IMR-90 (cell line): ENCODE data around the gene AHCTF1. TPM values are rescaled to one million over a fixed set of nuclear protein-coding genes. Genes with fewer than 3 reads are reported as not detected.

Experiments used
- ATAC-seq: fragments of 200-7000 bp; cut with Tn5 transposase; 2 replicates; pipeline ENCODE4 v1.9.1; 2020; ENCODE audit warnings: low read depth, mild to moderate bottlenecking, moderate library complexity
- BruUV-seq: library from RNA; stranded (reverse); fragments of 400-500 nt; replicated peaks from 2 replicates; lab custom pipeline; 2021; lab: Mats Ljungman, UMichigan
- CTCF ChIA-PET: fragments of 300-600 bp; formaldehyde crosslinking; extraction: SDS; loops from one replicate; lab custom pipeline; 2021; ENCODE audit warnings: antibody characterized with exemption; lab: Yijun Ruan, JAX
- POLR2A ChIA-PET: fragments of 300-600 bp; sonication (Branson Sonifier 250); formaldehyde crosslinking; loops from one replicate; lab custom pipeline; 2022; ENCODE audit warnings: antibody characterized with exemption; ENCODE audit not compliant: unreplicated experiment; lab: Charles Lee
- DNase-seq: peaks from one replicate; pipeline ENCODE4 v3.0.0; 2013
- H2AFZ ChIP-seq: replicated peaks from 2 replicates; pipeline ENCODE3; 2013; ENCODE audit warnings: low read length, mild to moderate bottlenecking; ENCODE audit not compliant: poor library complexity
- H2AK5ac ChIP-seq: 2 replicates; pipeline ENCODE4 v1.6.1; 2013; ENCODE audit warnings: low read depth, low read length, inconsistent platforms
- H2AK9ac ChIP-seq: replicated peaks from 2 replicates; pipeline ENCODE3; 2013; ENCODE audit warnings: mild to moderate bottlenecking, low read depth, low read length, moderate library complexity; ENCODE audit not compliant: poor library complexity
- H2BK120ac ChIP-seq: 2 replicates; pipeline ENCODE4 v1.6.1; 2013; ENCODE audit warnings: low read depth, low read length, inconsistent platforms
- H2BK15ac ChIP-seq: 3 replicates; pipeline ENCODE4 v1.6.1; 2013; ENCODE audit warnings: low read depth, low read length, inconsistent platforms
- H2BK20ac ChIP-seq: 2 replicates; pipeline ENCODE4 v1.6.1; 2013; ENCODE audit warnings: low read depth, mild to moderate bottlenecking, inconsistent platforms, low read length, moderate library complexity
- H2BK5ac ChIP-seq: 2 replicates; pipeline ENCODE4 v1.6.1; 2013; ENCODE audit warnings: mild to moderate bottlenecking, low read depth, low read length, inconsistent platforms; ENCODE audit not compliant: poor library complexity, severe bottlenecking
- H3K14ac ChIP-seq: replicated peaks from 2 replicates; pipeline ENCODE4 v1.6.1; 2013; ENCODE audit warnings: low read depth, low read length, inconsistent platforms
- H3K18ac ChIP-seq: 2 replicates; pipeline ENCODE4 v1.6.1; 2013; ENCODE audit warnings: low read depth, low read length, control low read depth
- H3K23ac ChIP-seq: 2 replicates; pipeline ENCODE4 v1.6.1; 2013; ENCODE audit warnings: low read depth, low read length, inconsistent platforms
- H3K27ac ChIP-seq: 2 replicates; pipeline ENCODE4 v1.5.1; 2013; ENCODE audit warnings: mild to moderate bottlenecking, control low read depth, low read length; ENCODE audit not compliant: insufficient read depth
- H3K27me3 ChIP-seq: 2 replicates; pipeline ENCODE4 v1.6.1; 2013; ENCODE audit warnings: low read length; ENCODE audit not compliant: control insufficient read depth, insufficient read depth
- H3K36me3 ChIP-seq: 2 replicates; pipeline ENCODE4 v1.6.1; 2013; ENCODE audit warnings: low read length, mixed read lengths; ENCODE audit not compliant: control insufficient read depth, insufficient read depth
- H3K4ac ChIP-seq: 2 replicates; pipeline ENCODE4 v1.6.1; 2013; ENCODE audit warnings: low read depth, low read length, inconsistent platforms
- H3K4me1 ChIP-seq: 2 replicates; pipeline ENCODE4 v1.6.1; 2013; ENCODE audit warnings: low read length, mixed read lengths; ENCODE audit not compliant: control insufficient read depth, insufficient read depth
- H3K4me2 ChIP-seq: 2 replicates; pipeline ENCODE4 v1.6.1; 2013; ENCODE audit warnings: low read depth, mild to moderate bottlenecking, control low read depth, low read length, moderate library complexity
- H3K4me3 ChIP-seq: 2 replicates; pipeline ENCODE4 v1.5.1; 2013; ENCODE audit warnings: low read depth, mild to moderate bottlenecking, control low read depth, low read length, moderate library complexity; ENCODE audit not compliant: insufficient read depth
- H3K56ac ChIP-seq: 2 replicates; pipeline ENCODE4 v1.6.1; 2013; ENCODE audit warnings: low read length, inconsistent platforms; ENCODE audit not compliant: insufficient read depth; ENCODE audit errors: extremely low read depth
- H3K79me1 ChIP-seq, 2 experiments: 2 replicates each; pipeline ENCODE4 v1.6.1; 2013; ENCODE audit warnings: low read length in 2 of 2, inconsistent platforms in 1 of 2, low read depth in 1 of 2
- H3K9ac ChIP-seq: 2 replicates; pipeline ENCODE4 v1.6.1; 2013; ENCODE audit warnings: low read depth, low read length, control low read depth
- H3K9me1 ChIP-seq: 2 replicates; pipeline ENCODE4 v1.6.1; 2013; ENCODE audit warnings: low read length, inconsistent platforms; ENCODE audit not compliant: insufficient read depth
- H3K9me3 ChIP-seq: 2 replicates; pipeline ENCODE4 v1.6.1; 2013; ENCODE audit warnings: low read length; ENCODE audit not compliant: control insufficient read depth, insufficient read depth
- H4K20me1 ChIP-seq: 2 replicates; pipeline ENCODE4 v1.6.1; 2013; ENCODE audit warnings: low read length, inconsistent platforms; ENCODE audit not compliant: insufficient read depth
- H4K5ac ChIP-seq: 2 replicates; pipeline ENCODE4 v1.6.1; 2013; ENCODE audit warnings: mild to moderate bottlenecking, low read depth, low read length, control low read depth
- H4K8ac ChIP-seq, 2 experiments: 2 replicates each; pipeline ENCODE4 v1.6.1; 2013; ENCODE audit warnings: low read depth in 2 of 2, low read length in 2 of 2, control low read depth in 1 of 2, inconsistent platforms in 1 of 2
- H4K91ac ChIP-seq: 2 replicates; pipeline ENCODE4 v1.6.1; 2013; ENCODE audit warnings: low read depth, low read length, inconsistent platforms; ENCODE audit not compliant: insufficient read depth
- BHLHE40 ChIP-seq: fragments of 150-350 bp; IDR thresholded peaks from 2 replicates; pipeline ENCODE4 v1.6.1; 2016; ENCODE audit warnings: mild to moderate bottlenecking, low read depth, low read length
- CHD1 ChIP-seq: IDR thresholded peaks from 2 replicates; pipeline ENCODE4 v1.6.1; 2012; ENCODE audit warnings: low read depth, low read length, improper control_type of control experiment
- FOS ChIP-seq: fragments of 150-350 bp; IDR thresholded peaks from 2 replicates; pipeline ENCODE4 v1.6.1; 2016; ENCODE audit warnings: low read depth, low read length
- MAFK ChIP-seq: IDR thresholded peaks from 2 replicates; pipeline ENCODE4 v1.6.1; 2012; ENCODE audit warnings: low read depth, low read length, improper control_type of control experiment
- MAZ ChIP-seq: IDR thresholded peaks from 2 replicates; pipeline ENCODE4 v1.6.1; 2012; ENCODE audit warnings: low read depth, mild to moderate bottlenecking, low read length, improper control_type of control experiment, moderate library complexity, borderline replicate concordance
- MXI1 ChIP-seq: IDR thresholded peaks from 2 replicates; pipeline ENCODE4 v1.6.1; 2012; ENCODE audit warnings: low read depth, mild to moderate bottlenecking, low read length, moderate library complexity, borderline replicate concordance
- NFE2L2 ChIP-seq: fragments of 150-350 bp; IDR thresholded peaks from 2 replicates; pipeline ENCODE4 v1.6.1; 2016; ENCODE audit warnings: low read depth, mild to moderate bottlenecking, low read length
- POLR2A ChIP-seq: IDR thresholded peaks from 2 replicates; pipeline ENCODE4 v1.6.1; 2012; ENCODE audit warnings: mild to moderate bottlenecking, low read depth, low read length
- RAD21 ChIP-seq: IDR thresholded peaks from 2 replicates; pipeline ENCODE4 v1.6.1; 2012; ENCODE audit warnings: low read length, improper control_type of control experiment
- RCOR1 ChIP-seq: IDR thresholded peaks from 2 replicates; pipeline ENCODE4 v1.6.1; 2012; ENCODE audit warnings: mild to moderate bottlenecking, low read length, improper control_type of control experiment; ENCODE audit not compliant: insufficient replicate concordance
- RFX5 ChIP-seq: IDR thresholded peaks from 2 replicates; pipeline ENCODE4 v1.8.0; 2012; ENCODE audit warnings: low read depth, mild to moderate bottlenecking, low read length, moderate library complexity
- SMC3 ChIP-seq: fragments of 150-350 bp; IDR thresholded peaks from 2 replicates; pipeline ENCODE4 v1.6.1; 2016; ENCODE audit warnings: low read depth, mild to moderate bottlenecking, antibody characterized with exemption, low read length, moderate library complexity
- WGBS, 2 experiments: methylation state at CpG; one replicate each; pipeline versions ENCODE4 v1.1.5 to v1.1.7; 2013; ENCODE audit warnings: missing lambda C conversion rate in 2 of 2; ENCODE audit not compliant: insufficient read length in 1 of 2; ENCODE audit errors: extremely low coverage in 2 of 2; 5-methylcytosine and 5-hydroxymethylcytosine counted together
- dilution Hi-C: fragments of 300-500 bp; cut with HindIII; formaldehyde crosslinking; loops from one replicate; pipeline ENCODE4 v1.14.3; 2018; ENCODE audit warnings: low sequenced_read_pairs; ENCODE audit not compliant: unreplicated experiment
- in situ Hi-C: fragments of 300-500 bp; cut with MboI; formaldehyde crosslinking; loops from 3 replicates; pipeline ENCODE4 v1.14.3; 2019; ENCODE audit warnings: low sequenced_read_pairs, inconsistent platforms, mixed read lengths
- intact Hi-C: fragments of 100-400 bp; cut with micrococcal nuclease; formaldehyde crosslinking; loops from 2 replicates; pipeline ENCODE4 v1.10.0; 2022
- polyA plus RNA-seq, 3 experiments: library from polyadenylated mRNA; depleted of rRNA; stranded (reverse); fragments of >200 nt; gene quantifications; 2 replicates each; pipeline ENCODE4 v1.2.3, GENCODE V29; 2012; ENCODE audit warnings: low replicate concordance in 1 of 3
- total RNA-seq: library from RNA; depleted of rRNA; stranded (reverse); fragments of >200 nt; gene quantifications from 2 replicates; pipeline ENCODE4 v1.2.3, GENCODE V29; 2012
- TF ChIP-seq, protein P1 (sequence below): fragments of 150-350 bp; IDR thresholded peaks from 2 replicates; pipeline ENCODE4 v1.6.1; 2017; ENCODE audit warnings: mild to moderate bottlenecking, antibody characterized with exemption, low read length, low read depth

AHCTF1 gene
- total and polyA plus RNA-seq, 2 of the 4 experiments (the other 2 are of a cell fraction): 8.9 to 29.0 TPM

DNA sequence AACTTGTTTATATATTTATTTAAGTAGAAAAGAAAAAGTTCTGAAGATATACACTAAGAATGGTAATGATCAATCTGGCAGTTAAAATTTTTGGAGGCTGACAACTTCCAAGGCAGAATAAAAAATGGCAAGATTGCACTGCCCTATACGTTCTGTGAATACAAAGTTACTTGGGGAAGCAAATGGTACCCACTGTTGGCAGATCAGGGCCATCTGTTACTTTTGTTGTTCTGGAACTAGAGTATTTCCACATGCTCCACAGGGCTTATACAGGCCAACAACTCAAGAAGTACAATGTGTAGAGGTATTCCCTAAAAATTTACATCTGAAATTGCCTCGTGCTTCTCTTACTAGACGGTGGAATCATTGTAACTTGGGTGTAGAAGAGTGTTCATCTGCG, 53.2 kb downstream of the AHCTF1 start:
- Histone ChIP-seq H3K4me3 (no peak overlapping the region), H3K27me3 (no peaks in the 10 kb centered on the region), H3K4me1 (peaks cover 5% of the 10 kb centered on the region), H4K8ac (no peak overlapping the region), H2BK15ac (no peak overlapping the region), H4K5ac (no peak overlapping the region), H2BK5ac (no peak overlapping the region), H3K9me1 (peaks cover 6% of the 10 kb centered on the region), H3K4ac (no peak overlapping the region), H2AFZ (no peak overlapping the region), H3K23ac (no peak overlapping the region), H2AK5ac (no peak overlapping the region), H3K79me1 (peaks cover 19 to 24% of the 10 kb centered on the region in 2 experiments), H4K20me1 (peaks cover 9% of the 10 kb centered on the region; the same call in 1 of the 2 replicates), H2BK120ac (no peak overlapping the region), H3K36me3 (peaks cover 12% of the 10 kb centered on the region), H3K14ac (no peak overlapping the region), H2AK9ac (no peak overlapping the region), H3K27ac (no peak overlapping the region), H3K4me2 (no peak overlapping the region), H2BK20ac (no peak overlapping the region), H3K56ac (no peak overlapping the region), H3K9me3 (no peaks in the 10 kb centered on the region), H3K18ac (no peak overlapping the region), H4K91ac (no peak overlapping the region), H3K9ac (no peak overlapping the region)
- POLR2A ChIA-PET: no interaction called here
- ATAC-seq: no peak
- dilution Hi-C loops: no loop called here
- in situ Hi-C loops: no loop called here
- CTCF ChIA-PET: no interaction called here
- intact Hi-C loops: no loop called here
- 80% methylated on average over 1 of the region's 4 CpGs; no CpG with 5 or more reads in 1 of the 2 experiments for WGBS, 2 experiments
- no peak for DNase-seq
- TF ChIP-seq, protein P1, sequence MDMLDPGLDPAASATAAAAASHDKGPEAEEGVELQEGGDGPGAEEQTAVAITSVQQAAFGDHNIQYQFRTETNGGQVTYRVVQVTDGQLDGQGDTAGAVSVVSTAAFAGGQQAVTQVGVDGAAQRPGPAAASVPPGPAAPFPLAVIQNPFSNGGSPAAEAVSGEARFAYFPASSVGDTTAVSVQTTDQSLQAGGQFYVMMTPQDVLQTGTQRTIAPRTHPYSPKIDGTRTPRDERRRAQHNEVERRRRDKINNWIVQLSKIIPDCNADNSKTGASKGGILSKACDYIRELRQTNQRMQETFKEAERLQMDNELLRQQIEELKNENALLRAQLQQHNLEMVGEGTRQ: no peak
- TF ChIP-seq NFE2L2: no peak
- no peak for TF ChIP-seq RCOR1
- no peak for TF ChIP-seq MAFK
- TF ChIP-seq RAD21: no peak
- no peak for TF ChIP-seq FOS
- no peak for TF ChIP-seq CHD1
- TF ChIP-seq MAZ: no peak
- TF ChIP-seq POLR2A: no peak
- no peak for TF ChIP-seq MXI1
- no peak for TF ChIP-seq SMC3
- no peak for TF ChIP-seq RFX5
- TF ChIP-seq BHLHE40: no peak
- no TSS peak for BruUV-seq
